HG03108 (cell line): ENCODE results near the gene PNMA8B.

Experiments used
- ATAC-seq: cut with Tn5 transposase; IDR thresholded peaks from one replicate; pipeline ENCODE4 v1.9.1; 2021; ENCODE audit warnings: moderate library complexity; ENCODE audit not compliant: unreplicated experiment

PNMA8B gene

DNA sequence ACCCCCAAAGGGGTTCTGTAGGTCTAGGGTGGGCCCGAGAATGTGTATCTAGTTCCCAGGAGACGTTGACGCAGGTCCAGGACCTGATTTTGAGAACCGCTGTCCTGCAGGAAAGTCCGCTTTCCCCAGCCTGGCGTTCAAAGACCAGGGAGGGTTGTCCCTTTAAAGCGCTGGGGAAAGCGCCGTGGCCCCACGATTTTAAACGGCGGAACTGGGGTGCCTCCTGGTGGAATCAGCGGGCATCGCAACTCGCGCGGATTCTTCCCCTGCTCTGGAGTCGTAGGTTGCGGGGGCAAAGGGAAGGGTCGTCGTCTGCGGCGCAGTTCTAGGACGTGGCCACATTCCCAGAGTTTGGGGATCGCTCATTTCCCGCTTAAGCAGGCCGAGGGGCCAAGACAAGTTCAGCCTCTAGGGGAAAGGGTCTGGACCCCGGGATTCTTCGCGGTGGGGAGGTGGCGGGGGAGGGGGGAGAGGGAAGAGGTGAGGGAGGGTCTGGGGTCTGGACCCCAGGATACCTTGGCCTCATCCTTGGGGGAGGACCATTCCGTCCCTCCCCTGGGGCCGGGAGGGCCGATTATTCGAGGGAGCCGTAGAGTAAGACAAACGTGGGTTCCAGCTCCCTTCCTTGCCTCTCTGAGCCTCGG, 7.7 kb downstream of the PNMA8B start:
- ATAC-seq: no peak

DNA sequence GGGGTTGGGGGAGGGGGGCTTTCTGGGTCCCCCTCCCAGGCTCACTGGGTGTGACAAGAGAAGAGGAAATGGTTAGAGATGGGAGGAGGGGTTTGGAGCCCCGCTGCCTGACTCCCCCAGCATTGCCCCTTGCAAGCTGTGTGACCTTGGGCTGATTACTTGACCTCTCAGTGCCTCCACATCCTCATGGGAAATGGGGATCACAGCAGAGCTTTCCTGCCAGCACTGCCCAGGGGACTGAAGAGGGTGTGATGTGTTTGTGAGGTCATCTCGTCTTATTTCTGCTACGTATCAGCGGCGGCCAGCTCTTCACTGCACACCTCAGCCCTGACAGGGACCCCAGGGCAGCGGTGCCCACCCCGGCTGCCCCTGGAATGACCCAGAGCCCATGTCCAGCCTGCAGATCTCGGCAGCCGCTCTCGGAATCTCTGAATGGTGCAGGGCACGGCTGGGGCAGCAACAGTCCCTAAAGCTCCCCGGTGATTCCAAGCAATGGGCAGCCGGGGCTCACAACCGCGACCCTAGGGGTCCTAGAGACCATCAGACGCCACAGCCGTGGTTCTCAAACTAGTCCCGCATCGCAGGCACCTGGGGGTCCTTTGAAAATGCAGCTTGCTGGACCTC, 8.4 kb downstream of the PNMA8B start:
- no peak for ATAC-seq

DNA sequence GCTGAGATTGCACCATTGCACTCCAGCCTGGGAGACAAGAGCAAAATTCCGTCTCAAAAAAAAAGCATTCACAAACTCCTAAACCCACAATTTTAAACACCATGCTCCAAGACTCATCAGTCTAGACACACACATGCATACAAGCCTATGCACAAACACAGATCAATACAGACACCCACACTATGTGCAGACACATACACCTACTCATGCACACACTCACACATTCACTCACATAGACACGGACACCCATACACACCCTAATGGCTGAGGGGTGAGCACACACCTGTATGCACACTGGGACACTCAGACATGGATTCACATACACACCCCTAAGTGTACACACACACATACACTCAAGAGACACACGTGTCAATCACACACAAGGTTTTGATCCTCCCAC, 9.3 kb downstream of the PNMA8B start:
- no peak for ATAC-seq

DNA sequence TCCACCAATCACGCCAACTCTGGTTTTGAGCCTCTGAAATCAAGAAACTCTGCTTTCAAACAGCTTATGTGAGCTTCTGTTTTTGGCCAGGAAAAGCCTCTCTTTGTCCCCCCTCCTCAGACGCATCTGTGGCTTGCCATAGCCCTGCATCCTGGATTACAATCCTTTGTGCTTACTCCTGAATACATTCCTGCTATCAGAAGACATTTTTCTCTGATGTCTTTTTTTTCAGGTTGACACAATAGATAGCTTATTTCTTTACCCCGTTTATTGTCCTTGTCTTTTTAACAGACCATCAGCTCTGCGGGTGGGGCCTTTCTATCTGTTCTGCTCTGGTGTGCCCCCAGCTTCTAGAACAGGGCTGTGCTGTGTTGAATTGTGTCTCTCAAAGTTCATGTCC, 11.0 kb downstream of the PNMA8B start:
- no peak for ATAC-seq

DNA sequence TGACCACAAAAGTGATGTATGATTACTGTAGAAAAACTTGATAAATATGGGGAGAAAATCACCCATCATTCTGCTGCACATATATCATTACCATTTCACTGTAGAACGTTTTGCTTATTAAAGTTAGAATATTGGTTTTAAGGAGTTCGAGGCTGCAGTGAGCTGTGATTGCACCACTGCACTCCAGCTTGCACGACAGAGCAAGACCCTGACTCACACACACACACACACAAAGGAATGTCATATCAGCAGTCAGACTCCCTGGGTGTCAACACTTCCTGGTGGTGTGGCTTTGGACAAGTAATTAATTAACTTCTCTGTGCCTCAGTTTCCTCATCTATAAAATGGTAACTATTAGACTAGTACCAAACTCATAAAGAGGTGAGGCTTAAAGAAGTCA, 13.0 kb downstream of the PNMA8B start:
- no peak for ATAC-seq

DNA sequence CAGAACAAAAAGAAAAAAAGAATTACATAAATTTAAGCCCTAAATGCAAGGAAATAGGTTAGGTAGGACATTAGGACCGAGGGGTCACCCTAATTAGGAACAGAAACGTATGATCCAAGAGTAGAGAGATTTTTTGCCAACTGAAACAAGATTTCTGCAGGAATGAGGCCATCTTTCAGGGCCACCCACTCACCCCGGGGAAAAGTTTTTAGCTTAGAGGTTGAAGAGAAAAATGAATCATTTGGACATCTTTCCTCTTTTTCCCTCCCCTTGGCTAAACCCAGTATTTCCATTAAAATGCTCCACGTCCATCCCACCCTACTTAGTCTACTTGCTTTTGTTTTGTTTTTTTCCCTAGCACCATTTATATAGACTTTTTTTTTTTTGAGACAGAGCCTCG, 13.7 kb downstream of the PNMA8B start:
- no peak for ATAC-seq

DNA sequence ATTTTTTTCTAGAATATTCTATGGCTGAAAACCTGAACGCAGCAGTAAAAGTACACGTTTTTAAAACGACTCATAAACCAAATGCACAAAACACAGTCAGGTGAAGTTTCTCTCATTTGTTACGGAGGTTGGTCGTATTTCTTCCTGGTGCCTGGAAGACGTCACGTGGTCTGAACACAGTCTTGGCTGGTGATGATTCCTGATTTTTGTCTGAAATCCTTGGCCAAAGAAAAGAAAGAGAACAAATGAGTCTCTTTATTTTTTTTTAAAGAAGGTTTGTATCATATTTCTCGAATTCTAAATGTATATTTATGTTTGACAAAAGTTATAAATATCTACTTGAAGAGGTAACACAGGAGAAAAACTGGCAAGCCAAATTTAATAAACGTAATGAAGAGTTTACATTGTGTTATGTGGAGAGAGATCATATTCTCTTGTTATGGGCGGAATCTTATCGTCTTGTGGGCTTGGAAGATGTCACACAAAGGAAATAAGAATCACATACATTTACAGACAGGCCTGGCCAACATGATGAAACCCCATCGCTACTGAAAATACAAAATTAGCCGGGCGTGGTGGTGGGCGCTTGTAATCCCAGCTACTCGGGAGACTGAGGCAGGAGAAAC, 14.3 kb downstream of the PNMA8B start:
- ATAC-seq: no peak

DNA sequence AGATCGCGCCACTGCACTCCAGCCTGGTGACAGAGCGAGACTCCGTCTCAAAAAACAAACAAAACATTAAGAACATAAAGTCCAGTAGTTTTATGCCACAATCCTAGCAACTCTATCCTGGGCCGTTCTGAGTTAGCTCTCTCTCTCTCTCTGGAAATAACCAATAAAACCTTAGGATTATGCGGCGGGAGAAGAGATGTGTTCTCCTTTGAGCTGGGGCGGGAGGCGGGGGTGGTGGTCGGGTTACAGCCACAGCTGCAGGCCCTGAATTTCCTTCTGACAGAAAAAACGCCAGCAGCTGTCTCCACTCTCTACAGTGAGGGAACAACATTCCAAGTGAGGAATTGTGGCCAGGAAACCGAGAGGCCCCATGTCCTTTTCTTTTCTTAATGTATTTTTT, 15.3 kb downstream of the PNMA8B start:
- no peak for ATAC-seq

DNA sequence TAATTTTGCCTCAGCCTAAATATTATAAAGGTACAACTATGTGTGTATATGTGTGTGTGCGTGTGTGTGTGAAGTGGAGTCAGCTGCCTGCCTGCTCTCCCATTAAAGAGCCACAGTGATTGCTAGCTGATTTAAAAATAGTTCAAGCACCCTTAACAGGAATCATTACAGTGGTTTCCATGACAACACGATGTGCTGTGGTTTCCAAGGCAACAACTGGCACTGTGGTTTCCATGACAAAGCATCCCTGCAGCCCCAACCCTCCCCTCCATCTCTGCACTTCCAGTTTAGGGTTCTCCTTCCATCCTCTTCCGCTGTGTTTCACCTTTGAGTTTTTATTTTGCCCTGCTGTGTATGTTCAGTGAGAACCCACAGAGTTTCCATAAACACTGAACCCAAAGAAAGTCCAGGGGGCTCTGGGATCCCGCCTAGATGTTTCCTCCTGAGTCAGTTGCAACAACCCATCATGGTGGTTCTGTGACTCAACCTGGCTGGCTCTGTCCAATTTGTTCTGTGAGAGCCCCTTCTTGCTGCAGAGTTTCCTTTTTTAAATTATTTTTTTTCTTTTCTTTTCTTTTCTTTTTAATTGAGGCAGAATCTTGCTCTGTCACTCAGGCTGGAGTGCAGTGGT, 17.2 kb downstream of the PNMA8B start:
- no peak for ATAC-seq

DNA sequence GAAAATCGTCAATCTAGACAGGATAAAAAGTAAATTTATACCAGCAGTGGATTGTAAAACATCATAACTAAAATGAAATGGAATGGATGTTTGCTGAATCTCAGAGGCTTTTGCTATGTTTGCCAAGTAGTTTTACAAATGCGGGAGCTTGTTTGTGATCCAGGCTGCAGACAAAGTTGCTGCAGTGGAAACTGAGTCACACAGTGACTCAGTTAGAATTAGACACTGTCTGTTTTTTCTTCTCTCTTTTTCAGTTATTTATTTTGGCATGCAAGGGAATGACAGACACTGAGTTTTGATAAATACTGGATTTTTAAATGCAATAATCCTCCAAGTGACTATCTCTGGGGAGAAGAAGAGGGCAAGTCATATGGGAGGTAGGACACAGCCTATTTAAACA, 19.7 kb downstream of the PNMA8B start:
- ATAC-seq: no peak

DNA sequence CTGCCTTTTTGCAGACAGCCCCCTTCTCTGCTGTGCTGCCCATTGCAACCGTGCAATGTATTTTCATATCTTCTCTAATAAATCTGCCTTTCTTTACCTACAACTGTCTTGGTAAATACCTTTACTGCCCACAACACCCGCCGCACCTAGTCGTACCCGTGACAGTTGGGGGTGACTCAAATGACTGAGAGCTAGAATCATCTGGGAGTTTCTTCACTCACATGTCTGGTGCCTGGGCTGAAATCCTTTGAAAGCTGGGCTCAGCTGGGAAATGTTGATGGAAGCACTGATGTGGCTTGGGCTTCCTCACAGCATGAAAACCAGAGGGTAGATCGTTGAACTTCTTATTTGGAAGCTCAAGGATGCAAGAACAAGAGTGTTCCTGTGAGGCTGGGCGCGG, 21.5 kb downstream of the PNMA8B start:
- no peak for ATAC-seq

DNA sequence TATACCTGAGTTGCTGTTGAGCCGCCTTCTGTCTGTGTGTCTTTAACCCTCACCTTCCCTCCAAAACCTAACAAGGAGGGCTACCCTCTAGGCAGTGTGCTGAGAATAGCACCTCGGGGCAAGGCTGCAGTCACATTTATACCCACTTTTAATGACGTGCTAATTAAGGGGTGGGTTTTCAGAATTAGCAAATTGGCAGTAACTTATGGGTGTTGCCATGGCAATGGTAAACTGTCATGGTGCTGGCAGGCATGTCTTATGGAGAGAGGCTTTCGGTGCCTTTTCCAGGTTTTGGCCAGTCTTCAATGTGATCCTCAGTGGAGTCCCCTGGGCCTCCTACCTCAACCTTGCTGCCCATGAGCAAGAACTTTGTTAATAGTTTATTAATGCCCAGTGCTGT, 23.1 kb downstream of the PNMA8B start:
- no peak for ATAC-seq

DNA sequence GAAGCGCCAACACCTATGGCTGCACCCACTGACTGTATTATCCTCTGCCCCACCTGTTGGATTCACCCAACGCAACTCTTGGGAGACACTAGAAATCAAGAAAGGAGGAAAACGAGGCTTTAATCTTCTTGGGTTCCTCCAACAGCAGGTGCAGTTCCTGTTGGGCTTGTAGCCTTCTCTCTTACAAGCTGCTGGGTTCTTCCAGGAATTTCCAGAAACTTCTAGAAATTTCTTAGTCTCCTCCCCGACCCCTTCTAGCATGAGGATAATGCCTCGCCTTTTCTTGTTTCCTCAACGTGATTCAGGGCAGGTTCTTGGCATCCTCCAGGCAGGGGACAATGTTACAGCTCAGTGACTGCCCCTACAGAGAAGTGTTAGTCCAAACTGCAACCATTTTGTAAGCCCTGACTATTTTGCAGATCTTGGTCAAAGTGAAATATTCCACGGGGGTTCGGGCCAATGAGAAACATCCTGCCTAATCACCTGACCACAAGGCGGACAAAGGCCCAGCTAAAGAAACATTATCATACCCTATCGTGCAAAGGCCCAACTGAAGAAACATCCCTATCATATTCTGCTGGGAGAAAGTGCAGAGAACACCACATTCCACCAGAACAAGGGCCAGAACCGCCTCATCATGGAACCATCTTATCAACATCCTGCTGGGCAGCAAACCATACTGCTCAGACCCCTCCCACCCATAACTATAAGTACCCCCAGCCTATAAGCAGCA, 23.7 kb downstream of the PNMA8B start:
- ATAC-seq: no peak

DNA sequence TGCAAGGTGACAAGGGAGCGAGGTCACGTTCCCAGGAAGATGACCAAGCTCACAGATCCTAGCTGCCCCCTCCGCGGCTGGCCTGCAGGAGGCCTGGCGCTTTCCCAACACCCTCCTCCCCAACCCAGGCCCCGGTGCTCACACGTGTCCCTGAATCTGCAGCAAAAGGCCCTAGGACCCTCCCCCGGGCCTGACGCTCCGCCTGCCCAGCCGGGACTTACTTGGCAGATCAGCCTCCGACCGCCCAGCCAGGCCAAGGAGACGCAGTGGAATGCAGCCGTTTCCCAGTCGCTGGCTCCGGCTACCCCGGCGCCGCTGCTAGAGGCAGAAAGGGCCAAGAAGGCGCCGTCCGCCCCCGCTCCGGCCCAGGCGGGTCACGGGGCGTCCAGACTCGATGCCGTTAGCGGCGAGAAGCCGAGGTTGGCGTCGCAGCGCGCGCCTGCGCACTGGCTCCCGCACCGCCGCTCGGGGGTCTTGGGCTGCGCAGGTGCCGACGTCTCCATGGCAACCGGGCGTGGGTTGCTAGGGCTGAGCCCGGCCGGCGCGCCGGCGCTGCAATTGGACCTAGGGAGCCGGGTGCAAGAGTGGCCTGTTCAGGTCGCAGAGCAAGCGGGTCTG, 24.4 kb downstream of the PNMA8B start, which contains the start of gene PNMA8A:
Gene PNMA8A, minus strand, starts transcription at position 448 of the 618 bp plus-strand sequence. CDS start 528 bp downstream, outside the sequence.
- no peak for ATAC-seq

DNA sequence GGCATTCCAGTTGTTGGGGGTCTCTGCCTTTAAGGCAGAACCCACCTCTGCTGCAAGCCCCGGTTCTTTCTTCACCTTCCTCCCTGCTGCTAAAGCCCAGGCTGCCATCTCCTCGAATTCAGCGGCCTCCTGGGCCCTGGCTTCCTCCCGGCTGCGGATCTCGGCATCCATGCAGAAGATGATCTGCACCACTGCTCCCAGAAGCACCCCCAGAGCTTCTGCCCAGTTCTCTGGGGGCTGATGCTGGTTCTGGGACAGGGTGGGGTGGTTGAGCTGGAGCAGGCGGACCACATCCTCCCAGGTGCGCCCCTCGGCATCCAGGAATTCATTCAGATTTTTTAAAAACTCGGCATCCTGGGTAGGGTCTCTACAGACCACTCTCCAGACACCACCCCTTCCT, 25.3 kb downstream of the PNMA8B start:
- ATAC-seq: no peak

DNA sequence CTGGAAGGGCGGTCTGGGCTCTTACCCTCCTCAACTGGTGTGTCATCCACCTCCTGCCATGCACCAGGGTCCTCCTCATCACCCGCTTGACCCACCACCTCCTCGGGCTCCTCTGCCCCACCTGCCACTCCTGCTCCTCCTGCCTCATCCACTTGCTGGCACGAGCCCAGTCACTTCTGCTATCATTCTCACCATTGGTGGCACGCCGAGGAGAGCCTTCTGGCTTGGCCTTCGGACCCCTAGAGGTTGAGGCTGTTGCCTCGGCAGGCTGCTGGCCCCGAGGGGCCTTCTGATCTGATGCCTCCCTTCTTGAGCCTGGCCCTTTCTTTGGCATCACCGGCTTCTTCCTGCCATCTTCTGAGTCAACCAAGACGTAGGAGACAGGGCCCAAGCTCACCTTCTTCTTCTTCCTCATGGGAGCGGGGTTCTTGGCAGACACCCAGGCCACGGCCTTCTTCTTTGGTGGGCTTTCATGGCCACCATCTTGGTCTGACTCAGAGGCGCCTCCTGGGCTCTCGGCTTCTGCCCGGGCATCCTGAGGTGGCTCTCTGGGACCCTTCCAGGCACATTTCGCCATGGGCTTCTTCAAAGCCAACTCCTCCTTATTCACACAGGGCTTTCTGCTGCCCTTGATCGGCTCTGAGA, 26.0 kb downstream of the PNMA8B start:
- ATAC-seq: no peak

DNA sequence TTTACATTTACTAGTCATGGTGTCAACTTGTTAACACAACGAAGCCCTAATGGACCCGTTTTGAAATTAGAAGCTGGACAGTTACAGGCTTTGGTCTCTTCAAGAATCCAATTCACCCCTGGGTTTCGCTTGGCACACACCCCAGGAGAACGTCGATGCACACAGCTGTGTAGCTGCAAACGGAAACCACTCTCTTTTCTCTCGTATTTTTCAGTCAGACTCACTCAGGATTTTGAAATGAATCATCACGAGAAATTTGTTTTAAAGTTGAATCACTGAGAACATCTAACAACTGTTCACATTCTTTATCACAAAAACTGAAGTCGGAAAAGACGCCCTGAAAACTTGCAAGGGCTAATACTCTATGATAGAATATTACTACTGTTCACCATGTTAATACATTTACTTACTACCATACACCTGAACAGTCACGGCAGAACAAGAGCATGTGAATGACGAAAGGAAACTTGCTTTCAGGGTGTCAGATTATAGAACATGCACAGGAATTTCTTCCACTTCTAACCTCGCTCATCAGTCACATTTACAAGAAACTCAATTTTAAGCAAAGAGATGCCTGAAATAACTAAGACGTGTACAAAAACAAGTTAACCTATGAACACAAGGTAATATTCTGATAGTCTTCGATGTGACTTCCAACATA, 29.0 kb downstream of the PNMA8B start:
- no peak for ATAC-seq

DNA sequence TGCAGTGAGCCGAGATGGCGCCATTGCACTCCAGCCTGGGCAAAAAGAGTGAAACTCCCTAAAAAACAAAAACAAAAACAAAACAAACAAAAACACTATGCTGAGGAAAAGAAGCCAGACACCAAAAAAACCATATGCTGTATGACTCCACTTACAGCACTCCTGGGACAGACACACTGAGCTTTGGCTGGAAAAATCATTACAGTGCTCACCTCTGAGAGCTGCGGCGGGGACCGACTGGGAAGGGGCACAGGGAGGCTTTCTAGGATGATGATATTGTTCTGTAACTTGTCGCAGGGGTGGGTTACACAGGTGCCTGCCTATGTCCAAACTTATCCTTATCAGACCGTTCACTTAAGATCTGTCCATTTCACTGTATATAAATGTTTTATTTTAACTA, 32.2 kb downstream of the PNMA8B start:
- ATAC-seq: no peak

DNA sequence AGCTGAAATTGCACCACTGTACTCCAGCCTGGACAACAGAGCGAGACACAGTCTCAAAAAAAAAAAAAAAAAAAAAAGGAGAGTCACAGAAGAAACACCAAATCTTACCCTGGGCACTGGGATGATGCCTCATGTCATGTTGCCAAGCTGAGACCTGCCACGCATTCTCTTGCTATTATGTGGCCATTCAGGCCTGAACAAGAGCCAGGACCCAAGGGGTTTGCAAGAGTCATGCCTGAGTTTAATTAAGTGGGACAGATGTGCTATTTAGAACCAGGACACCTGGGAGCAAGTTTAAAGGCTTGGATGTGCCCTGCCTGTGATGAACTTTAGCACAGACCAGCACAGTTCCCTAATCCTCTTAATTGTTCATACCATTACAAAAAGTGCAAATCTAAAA, 34.1 kb downstream of the PNMA8B start:
- ATAC-seq: no peak

DNA sequence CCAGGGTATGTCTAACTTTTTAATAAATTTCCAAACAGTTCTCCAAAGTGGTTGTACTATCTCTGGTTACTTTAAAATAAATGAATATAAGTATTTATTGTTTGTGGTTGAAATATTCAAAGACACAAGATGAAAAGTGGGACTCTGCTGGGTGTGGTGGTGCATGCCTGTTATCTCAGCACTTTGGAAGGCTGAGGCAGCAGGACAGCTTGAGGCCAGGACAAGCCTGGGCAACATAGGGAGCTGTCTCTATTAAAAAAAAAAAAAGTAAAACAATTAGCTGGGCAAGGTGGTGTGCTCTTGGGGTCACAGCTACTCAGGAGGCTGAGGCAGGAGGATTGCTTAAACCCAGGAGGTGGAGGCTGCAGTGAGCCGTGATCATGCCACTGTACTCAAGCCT, 34.7 kb downstream of the PNMA8B start:
- no peak for ATAC-seq
